HepG2 (cell line): ENCODE measurements around the gene DOK7. TPM values are rescaled to one million over a fixed set of nuclear protein-coding genes. Genes with fewer than 3 reads are reported as not detected.

ENCODE experiments used
- ATAC-seq: fragments of 200-7000 bp; cut with Tn5 transposase; 3 replicates; pipeline ENCODE4 v1.9.1; 2020; ENCODE audit warnings: mild to moderate bottlenecking, moderate library complexity
- BruUV-seq: library from RNA; stranded (reverse); fragments of 400-500 nt; replicated peaks from 2 replicates; lab custom pipeline; 2021; lab: Mats Ljungman, UMichigan
- CTCF ChIA-PET: fragments of 300-600 bp; formaldehyde crosslinking; extraction: SDS; loops from one replicate; lab custom pipeline; 2021; ENCODE audit warnings: low total read pairs, inconsistent platforms, low intra/inter-chr PET ratio; lab: Yijun Ruan, JAX
- POLR2A ChIA-PET: fragments of 350-600 bp; sonication (Branson Sonifier 250); formaldehyde crosslinking; loops from one replicate; lab custom pipeline; 2020; ENCODE audit warnings: antibody characterized with exemption, inconsistent platforms; lab: Yijun Ruan, JAX
- DNase-seq: peaks from one replicate; pipeline ENCODE4 v3.0.0-alpha.2; 2015; ENCODE audit warnings: low spot score
- FAIRE-seq: peaks from 3 replicates; lab custom pipeline; 2011; peaks lifted over from hg19 to GRCh38; lab: Jason Lieb, UNC
- H2AFZ ChIP-seq: one replicate; pipeline ENCODE4 v1.6.1; 2011; ENCODE audit warnings: low read length, inconsistent platforms
- H3K27ac ChIP-seq: fragments of 300-600 bp; 3 replicates; pipeline ENCODE4 v1.8.0; 2011; ENCODE audit warnings: mixed run types, mild to moderate bottlenecking, mixed read lengths, low read length, inconsistent platforms; ENCODE audit not compliant: insufficient read depth; ENCODE audit errors: extremely low read length
- H3K27me3 ChIP-seq, 2 experiments: fragments of 200-600 bp in 1 of 2; 2 replicates in 1 of 2; 3 replicates in 1 of 2; pipeline versions ENCODE4 v1.6.0 to v1.8.0; 2011; ENCODE audit warnings: low read length in 2 of 2, mild to moderate bottlenecking in 2 of 2, moderate library complexity in 2 of 2, inconsistent platforms in 1 of 2; ENCODE audit not compliant: insufficient read depth in 2 of 2, control insufficient read depth in 1 of 2
- H3K36me3 ChIP-seq, 2 experiments: fragments of 200-600 bp in 1 of 2; replicated peaks in 1 of 2; 2 replicates in 1 of 2; 3 replicates in 1 of 2; pipeline versions ENCODE4 v1.5.1 to v1.8.0; 2011; ENCODE audit warnings: low read length in 2 of 2, inconsistent platforms in 1 of 2; ENCODE audit not compliant: insufficient read depth in 2 of 2, control insufficient read depth in 1 of 2
- H3K4me1 ChIP-seq: 2 replicates; pipeline ENCODE4 v1.5.1; 2012; ENCODE audit warnings: low read length, inconsistent platforms; ENCODE audit not compliant: insufficient read depth
- H3K4me2 ChIP-seq: 2 replicates; pipeline ENCODE4 v1.6.0; 2011; ENCODE audit warnings: low read depth, low read length, inconsistent platforms
- H3K4me3 ChIP-seq, 3 experiments: fragments of 200-600 bp in 1 of 3; sonication (generic), shearing (Covaris generic) in 1 of 3; replicated peaks in 1 of 3; 2 replicates each; pipeline ENCODE4 v1.5.1; 2011 to 2016; ENCODE audit warnings: low read length in 3 of 3, inconsistent platforms in 2 of 3, low read depth in 2 of 3, mild to moderate bottlenecking in 2 of 3, control low read depth in 1 of 3, mixed read lengths in 1 of 3; ENCODE audit not compliant: insufficient read depth in 1 of 3
- H3K79me2 ChIP-seq: one replicate; pipeline ENCODE4 v1.6.1; 2011; ENCODE audit warnings: low read length, inconsistent platforms; ENCODE audit not compliant: insufficient read depth
- H3K9ac ChIP-seq: 2 replicates; pipeline ENCODE4 v1.6.0; 2011; ENCODE audit warnings: mild to moderate bottlenecking, low read depth, low read length, inconsistent platforms; ENCODE audit not compliant: insufficient read depth
- H3K9me3 ChIP-seq: 2 replicates; pipeline ENCODE4 v1.5.1; 2012; ENCODE audit warnings: mild to moderate bottlenecking, low read length
- H4K20me1 ChIP-seq: 2 replicates; pipeline ENCODE4 v1.6.0; 2011; ENCODE audit warnings: inconsistent platforms, mild to moderate bottlenecking, low read length, moderate library complexity; ENCODE audit not compliant: insufficient read depth
- HOXA5 ChIP-seq: sonication (generic); formaldehyde crosslinking; IDR thresholded peaks from 2 replicates; pipeline ENCODE4 v1.4.0; 2020; ENCODE audit warnings: missing genetic modification reagents
- MZF1 ChIP-seq: sonication (generic); formaldehyde crosslinking; IDR thresholded peaks from 2 replicates; pipeline ENCODE4 v1.8.1; 2023; ENCODE audit warnings: mild to moderate bottlenecking, missing genetic modification reagents, borderline replicate concordance
- NFATC3 ChIP-seq: sonication (generic); formaldehyde crosslinking; IDR thresholded peaks from 2 replicates; pipeline ENCODE4 v1.5.1; 2020; ENCODE audit warnings: mild to moderate bottlenecking, missing genetic modification reagents
- NFE2 ChIP-seq: sonication (generic); formaldehyde crosslinking; IDR thresholded peaks from 2 replicates; pipeline ENCODE4 v1.4.0; 2020; ENCODE audit warnings: missing genetic modification reagents
- RFXANK ChIP-seq: IDR thresholded peaks from 2 replicates; pipeline ENCODE4 v1.6.1; 2016
- SOX5 ChIP-seq: IDR thresholded peaks from 2 replicates; pipeline ENCODE4 v1.6.1; 2016; ENCODE audit warnings: borderline replicate concordance
- TCF12 ChIP-seq, 2 experiments: fragments of 450-650 bp in 1 of 2; sonication (generic) in 1 of 2; formaldehyde crosslinking in 1 of 2; IDR thresholded peaks; 2 replicates each; pipeline versions ENCODE4 v1.6.1 to v1.8.0; 2017 to 2022; ENCODE audit warnings: antibody characterized with exemption in 1 of 2, mild to moderate bottlenecking in 1 of 2, missing genetic modification reagents in 1 of 2, moderate library complexity in 1 of 2
- TMF1 ChIP-seq: sonication (generic); formaldehyde crosslinking; IDR thresholded peaks from 2 replicates; pipeline ENCODE4 v1.8.1; 2022; ENCODE audit warnings: low read depth, missing genetic modification reagents
- ZNF460 ChIP-seq: sonication (generic); formaldehyde crosslinking; IDR thresholded peaks from 2 replicates; pipeline ENCODE4 v1.5.1; 2020; ENCODE audit warnings: missing genetic modification reagents, mild to moderate bottlenecking, borderline replicate concordance
- ZNF83 ChIP-seq: sonication (generic); formaldehyde crosslinking; IDR thresholded peaks from 2 replicates; pipeline ENCODE4 v1.4.0; 2020; ENCODE audit warnings: missing genetic modification reagents, mild to moderate bottlenecking, borderline replicate concordance
- WGBS: methylation state at CpG from one replicate; pipeline ENCODE4 v1.1.6; 2017; ENCODE audit warnings: low lambda C conversion rate; 5-methylcytosine and 5-hydroxymethylcytosine counted together
- in situ Hi-C: cut with HindIII; loops from 2 replicates; pipeline ENCODE4 v1.10.0; 2017; ENCODE audit warnings: low pct_unique_long_range_greater_than_20kb; ENCODE audit not compliant: extremely low pct_ligation_motif_present
- intact Hi-C: fragments of 100-400 bp; cut with micrococcal nuclease; formaldehyde crosslinking; loops from one replicate; pipeline ENCODE4 v1.10.0; 2022; ENCODE audit not compliant: unreplicated experiment
- polyA plus RNA-seq, 8 experiments: library from polyadenylated mRNA; depleted of rRNA in 3 of 8; stranded (reverse) in 7 of 8; unstranded in 1 of 8; fragments of >200 nt; fragmentation: Illumina TruSeq in 4 of 8; extraction: Trizol in 4 of 8; gene quantifications; 2 replicates each; pipeline versions ENCODE4 v1.2.1 to v1.2.3, GENCODE V29; 2011 to 2016; ENCODE audit warnings: low read depth in 4 of 8, missing spikeins in 1 of 8, mixed read lengths in 1 of 8; ENCODE audit not compliant: insufficient read depth in 1 of 8
- total RNA-seq, 5 experiments: library from RNA; depleted of rRNA; stranded (reverse); fragments of >200 nt; fragmentation: Illumina TruSeq; extraction: Trizol; gene quantifications; 2 replicates each; pipeline ENCODE4 v1.2.3, GENCODE V29; 2016; ENCODE audit warnings: low read depth in 1 of 5
- TF ChIP-seq, protein P1 (sequence below): sonication (generic); formaldehyde crosslinking; IDR thresholded peaks from 2 replicates; pipeline ENCODE4 v1.5.0; 2020; ENCODE audit warnings: missing genetic modification reagents

The DOK7 gene
- total and polyA plus RNA-seq, 2 of the 13 experiments (the other 11 are each of a cell fraction or from before 2014, with no cell fraction given) = 0.03 to 0.07 TPM

DNA sequence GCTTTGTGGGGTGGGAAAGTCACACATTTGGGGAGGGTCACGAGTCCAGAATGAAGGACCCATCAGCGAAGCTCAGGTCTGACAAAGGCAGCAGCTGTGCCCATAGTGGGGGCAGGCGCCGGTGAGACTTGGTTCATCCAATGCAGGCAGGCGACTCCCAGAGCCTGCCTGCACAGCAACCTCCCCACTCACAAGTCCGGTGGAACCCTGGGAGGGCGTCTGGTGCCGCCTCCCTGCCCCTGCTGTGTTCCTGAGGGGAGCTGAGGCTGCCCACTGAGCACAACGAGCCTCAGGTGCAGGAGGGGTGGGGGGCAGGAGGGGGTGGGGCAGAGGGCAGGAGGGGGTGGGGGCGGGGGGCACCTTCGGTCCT is 55.4 kb downstream of the DOK7 start (continued):
- TF ChIP-seq HOXA5 (CRISPR knock-in tag) (no peak), ZNF83 (CRISPR knock-in tag) (no peak), RFXANK (CRISPR knock-in tag) (no peak), ZNF460 (no peak), TCF12 (IDR thresholded peaks at IDR 0.05) (no peak), TCF12 (CRISPR knock-in tag; IDR thresholded peaks at IDR 0.05) (no peak)
- TF ChIP-seq, all 625 proteins: peak for 0

DNA sequence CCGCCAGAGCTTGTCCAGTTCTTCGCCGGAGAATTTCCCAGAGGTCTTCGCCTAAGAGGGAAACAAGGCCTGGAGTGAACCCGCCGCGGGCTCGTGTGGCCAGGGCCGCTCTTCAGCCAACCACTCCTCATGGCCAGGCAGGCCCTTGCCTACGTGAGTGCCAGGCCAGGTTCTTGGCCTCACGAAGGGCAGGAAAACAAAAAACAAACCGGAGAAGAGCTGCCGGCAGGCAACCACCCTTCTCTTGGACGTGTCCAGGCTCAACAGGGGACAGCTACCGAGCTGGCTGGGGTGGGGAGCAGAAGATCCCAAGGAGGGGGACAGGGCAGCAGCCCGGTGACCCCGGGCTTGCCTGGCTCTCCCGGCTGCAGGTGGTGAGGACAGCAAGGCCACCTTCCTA is 55.8 kb downstream of the DOK7 start:
- ChIA-PET CTCF (no interaction called here), POLR2A (no interaction called here)
- Histone ChIP-seq H2AFZ (no peak overlapping the region), H3K27ac (no peak overlapping the region), H4K20me1 (no peaks in the 10 kb centered on the region), H3K79me2 (no peaks in the 10 kb centered on the region), H3K4me2 (no peak overlapping the region), H3K27me3 (no peaks in the 10 kb centered on the region), H3K36me3 (peaks cover 44 to 80% of the 10 kb centered on the region in 2 experiments), H3K4me3 (no peak overlapping the region), H3K9ac (no peak overlapping the region), H3K9me3 (no peaks in the 10 kb centered on the region), H3K4me1 (no peaks in the 10 kb centered on the region)
- in situ Hi-C loops (no loop called here), intact Hi-C loops (no loop called here)
- BruUV-seq = no TSS peak
- no peak for ATAC-seq
- WGBS = 96% methylated on average over 16 of the region's 18 CpGs
- no peak for TF ChIP-seq TMF1 (CRISPR knock-in tag)
- TF ChIP-seq NFE2 (CRISPR knock-in tag) = no peak
- TF ChIP-seq, protein P1, sequence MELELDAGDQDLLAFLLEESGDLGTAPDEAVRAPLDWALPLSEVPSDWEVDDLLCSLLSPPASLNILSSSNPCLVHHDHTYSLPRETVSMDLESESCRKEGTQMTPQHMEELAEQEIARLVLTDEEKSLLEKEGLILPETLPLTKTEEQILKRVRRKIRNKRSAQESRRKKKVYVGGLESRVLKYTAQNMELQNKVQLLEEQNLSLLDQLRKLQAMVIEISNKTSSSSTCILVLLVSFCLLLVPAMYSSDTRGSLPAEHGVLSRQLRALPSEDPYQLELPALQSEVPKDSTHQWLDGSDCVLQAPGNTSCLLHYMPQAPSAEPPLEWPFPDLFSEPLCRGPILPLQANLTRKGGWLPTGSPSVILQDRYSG (CRISPR knock-in tag) = no peak
- TF ChIP-seq NFATC3 (CRISPR knock-in tag) = no peak
- no peak for TF ChIP-seq SOX5 (CRISPR knock-in tag)
- TF ChIP-seq MZF1 (CRISPR knock-in tag) = no peak
- no peak for FAIRE-seq
- DNase-seq = no peak
